ENCODE measurements around the gene SYNE2.

DNA sequence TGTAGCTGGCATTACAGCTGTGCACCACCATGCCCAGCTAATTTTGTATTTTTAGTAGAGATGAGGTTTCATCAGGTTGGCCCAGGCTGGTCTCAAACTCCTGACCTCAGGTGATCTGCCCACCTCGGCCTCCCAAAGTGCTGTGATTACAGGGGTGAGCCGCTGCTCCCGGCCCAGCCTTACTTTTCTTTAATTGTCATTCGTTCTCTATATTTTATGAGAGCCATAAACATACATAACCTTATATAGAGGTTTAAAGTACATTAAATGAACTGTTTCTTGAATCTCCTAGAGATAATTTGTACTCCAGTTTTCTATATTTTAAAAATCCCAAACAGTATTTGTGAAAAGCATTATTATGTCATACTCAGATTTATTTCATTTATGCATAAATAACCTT is 98.6 kb downstream of the SYNE2 start:
- no peak for TF ChIP-seq POLR2A (IDR thresholded peaks at IDR 0.05; ENCODE audit: extremely low read depth, insufficient read length)
- TF ChIP-seq CTCF (IDR thresholded peaks at IDR 0.05; ENCODE audit: low read depth, low read length) = no peak

All from NB4 (cell line).